ENCODE data around the gene ACACB. TPM values are rescaled to one million over a fixed set of nuclear protein-coding genes. Genes with fewer than 3 reads are reported as not detected.

ACACB gene
- total and polyA plus RNA-seq, 2 experiments from 2014 or later, result 6.2 to 15.4 TPM

- Histone ChIP-seq H3K27me3 (ENCODE audit: insufficient read depth) (no peaks in the 10 kb centered on the region), H3K36me3 (ENCODE audit: insufficient read depth) (no peaks in the 10 kb centered on the region), H3K79me2 (replicated peaks; ENCODE audit: insufficient read depth) (no peaks in the 10 kb centered on the region), H3K4me1 (ENCODE audit: insufficient read depth) (no peaks in the 10 kb centered on the region; the same call in 1 of the 2 replicates), H3K27ac (ENCODE audit: low read depth) (no peak overlapping the region), H3K4me3 (no peak overlapping the region), H3K4me2 (no peak overlapping the region), H3K9me2 (ENCODE audit: insufficient read depth) (no peaks in the 10 kb centered on the region), H4K20me1 (replicated peaks; ENCODE audit: insufficient read depth) (no peaks in the 10 kb centered on the region), H2AFZ (no peak overlapping the region), H3F3A (replicated peaks; ENCODE audit: low read depth) (no peaks in the 10 kb centered on the region)
- Mint-ChIP-seq H3K4me1 (peaks cover 3% of the 10 kb centered on the region; the same call in 2 of the 3 replicates), H3K36me3 (ENCODE audit: low read depth) (no peaks in the 10 kb centered on the region), H3K27ac (no peak overlapping the region), H3K27me3 (ENCODE audit: insufficient read depth, low read depth, poor library complexity) (peaks cover 9% of the 10 kb centered on the region), H3K9me3 (no peaks in the 10 kb centered on the region), H3K4me3 (no peak overlapping the region)
- no peak for ATAC-seq
- no peak for DNase-seq (ENCODE audit: low spot score)
- no peak for TF ChIP-seq POLR2AphosphoS5 (IDR thresholded peaks at IDR 0.05; ENCODE audit: low read depth)
- no peak for TF ChIP-seq REST (IDR thresholded peaks at IDR 0.05; ENCODE audit: unreplicated experiment)
- TF ChIP-seq EZH2phosphoT487 (IDR thresholded peaks at IDR 0.05; ENCODE audit: unreplicated experiment), result no peak
- no peak for TF ChIP-seq ETS1 (IDR thresholded peaks at IDR 0.05)
- TF ChIP-seq EZH2 (IDR thresholded peaks at IDR 0.05; ENCODE audit: low read depth, unreplicated experiment), result no peak
- TF ChIP-seq STAT1 (IDR thresholded peaks at IDR 0.05; ENCODE audit: unreplicated experiment), result no peak
- TF ChIP-seq CREB1 (CRISPR knock-in tag; IDR thresholded peaks at IDR 0.05; ENCODE audit: low read depth), result no peak
- no peak for TF ChIP-seq NANOG (IDR thresholded peaks at IDR 0.05; ENCODE audit: borderline replicate concordance)
- TF ChIP-seq JUNB (IDR thresholded peaks at IDR 0.05; ENCODE audit: unreplicated experiment), result no peak
These were observed 180.0 kb downstream of the ACACB start for GRCh38 chr12:109296431-109296830.

- Histone ChIP-seq H3K27ac (ENCODE audit: low read depth) (no peak overlapping the region), H3K4me1 (ENCODE audit: insufficient read depth) (peaks cover 4% of the 10 kb centered on the region; the same call in 1 of the 2 replicates), H3K27me3 (ENCODE audit: insufficient read depth) (no peaks in the 10 kb centered on the region), H3K79me2 (replicated peaks; ENCODE audit: insufficient read depth) (no peaks in the 10 kb centered on the region), H3K9me2 (ENCODE audit: insufficient read depth) (no peaks in the 10 kb centered on the region), H3K36me3 (ENCODE audit: insufficient read depth) (no peaks in the 10 kb centered on the region), H4K20me1 (replicated peaks; ENCODE audit: insufficient read depth) (no peaks in the 10 kb centered on the region), H3K4me3 (no peak overlapping the region), H2AFZ (no peak overlapping the region), H3F3A (replicated peaks; ENCODE audit: low read depth) (no peaks in the 10 kb centered on the region), H3K4me2 (no peak overlapping the region)
- Mint-ChIP-seq H3K4me1 (peaks cover 4% of the 10 kb centered on the region), H3K4me3 (no peak overlapping the region), H3K9me3 (no peaks in the 10 kb centered on the region), H3K36me3 (ENCODE audit: low read depth) (no peaks in the 10 kb centered on the region), H3K27me3 (ENCODE audit: insufficient read depth, low read depth, poor library complexity) (peaks cover 4% of the 10 kb centered on the region), H3K27ac (no peak overlapping the region)
- ATAC-seq (no peak), DNase-seq (ENCODE audit: low spot score) (no peak)
- no peak for TF ChIP-seq POLR2AphosphoS5 (IDR thresholded peaks at IDR 0.05; ENCODE audit: low read depth)
- no peak for TF ChIP-seq ETS1 (IDR thresholded peaks at IDR 0.05)
These were observed 183.5 kb downstream of the ACACB start for GRCh38 chr12:109299849-109300248.

Data from GM23338 (cell line).